HK-2 (cell line): Measurements from ENCODE around the gene SNW1.
"Not testable (repeated sequence)": the region's sequence is repeated elsewhere in the genome, so short reads cannot be mapped to it uniquely, and the experiment has no call there.

Experiments
- DNase-seq: peaks from one replicate; pipeline ENCODE4 v3.0.0-alpha.2; 2018; ENCODE audit not compliant: unreplicated experiment

Gene SNW1

DNA sequence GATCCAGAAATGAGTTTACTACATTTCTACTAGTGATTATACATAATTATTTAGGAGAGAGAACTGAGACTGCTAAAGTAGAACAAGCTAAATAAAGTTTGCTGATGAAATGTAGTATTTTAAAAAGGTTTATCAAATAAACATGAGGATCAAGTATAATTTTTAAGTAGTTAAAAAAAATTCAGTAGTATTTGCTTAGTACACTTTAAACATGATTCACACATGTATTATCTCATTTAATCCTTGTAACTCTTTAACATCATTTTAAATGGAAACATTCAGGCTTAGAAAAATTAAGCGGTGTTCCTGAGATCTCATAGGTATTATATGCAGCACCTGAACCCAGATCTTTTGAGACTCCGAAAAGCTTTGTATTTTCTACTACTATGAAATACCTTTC is 8.7 kb downstream of the SNW1 start:
- DNase-seq, result no peak

DNA sequence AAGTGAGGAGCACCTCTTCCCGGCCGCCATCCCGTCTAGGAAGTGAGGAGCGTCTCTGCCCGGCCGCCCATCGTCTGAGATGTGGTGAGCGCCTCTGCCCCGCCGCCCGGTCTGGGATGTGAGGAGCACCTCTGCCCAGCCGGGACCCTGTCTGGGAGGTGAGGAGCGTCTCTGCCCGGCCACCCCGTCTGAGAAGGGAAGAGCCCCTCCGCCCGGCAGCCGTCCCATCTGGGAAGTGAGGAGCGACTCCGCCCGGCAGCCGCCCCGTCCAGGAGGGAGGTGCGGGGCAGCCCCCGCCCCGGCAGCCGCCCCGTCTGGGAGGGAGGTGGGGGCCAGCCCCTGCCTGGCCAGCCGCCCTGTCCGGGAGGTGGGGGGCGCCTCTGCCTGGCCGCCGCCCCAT is 13.5 kb downstream of the SNW1 start:
- not testable (repeated sequence) for DNase-seq

- DNase-seq, result no peak
Measured at GRCh38 chr14:77746064-77746702, 14.8 kb downstream of the SNW1 start.

GRCh38 chr14:77741438-77741837 is 19.5 kb downstream of the SNW1 start:
- DNase-seq, result no peak

GRCh38 chr14:77738559-77739250 is 22.3 kb downstream of the SNW1 start:
- DNase-seq, result no peak

DNA sequence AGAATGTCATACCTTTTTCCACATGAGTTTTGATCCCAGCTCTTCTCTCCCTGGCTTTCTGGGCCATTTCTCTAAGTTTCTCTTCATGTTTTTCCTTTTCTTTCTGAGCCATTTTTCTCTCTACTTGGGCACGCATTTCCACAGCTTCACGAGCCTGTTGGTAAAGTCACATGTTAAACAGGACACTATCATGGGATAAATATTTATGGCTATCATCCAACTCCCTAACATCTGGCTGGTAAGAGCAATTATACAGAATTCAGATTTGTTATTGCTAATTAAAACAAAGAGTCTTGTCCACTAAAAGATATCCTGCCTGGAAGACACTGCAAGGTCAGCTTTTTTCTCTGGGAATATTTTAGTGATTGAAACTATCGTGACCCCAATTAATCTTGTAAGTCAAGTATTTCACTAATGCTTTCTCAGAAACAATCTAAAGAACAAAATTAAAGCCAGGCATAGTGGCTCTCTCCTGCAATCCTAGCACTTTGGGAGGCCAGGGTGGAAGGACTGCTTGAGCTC is 29.9 kb downstream of the SNW1 start:
- no peak for DNase-seq

DNA sequence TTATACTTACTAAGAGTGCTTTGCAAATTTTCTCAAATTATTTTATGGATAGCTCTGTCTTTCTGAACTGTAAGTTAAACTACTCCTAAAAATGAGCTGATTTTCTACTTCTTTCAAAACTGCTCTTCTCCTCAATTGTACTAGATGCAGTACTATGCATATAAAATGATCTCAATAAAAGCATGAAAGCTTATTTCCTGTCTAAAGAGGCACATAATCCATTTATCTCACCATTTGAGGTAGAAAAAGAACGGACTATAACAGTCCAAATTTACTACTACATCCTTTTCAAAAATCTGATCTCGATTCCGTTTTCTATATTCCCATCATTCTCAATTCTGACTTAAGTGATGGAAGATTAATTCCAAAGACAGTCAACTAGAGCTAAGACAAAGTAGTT is 38.7 kb downstream of the SNW1 start:
- no peak for DNase-seq

DNA sequence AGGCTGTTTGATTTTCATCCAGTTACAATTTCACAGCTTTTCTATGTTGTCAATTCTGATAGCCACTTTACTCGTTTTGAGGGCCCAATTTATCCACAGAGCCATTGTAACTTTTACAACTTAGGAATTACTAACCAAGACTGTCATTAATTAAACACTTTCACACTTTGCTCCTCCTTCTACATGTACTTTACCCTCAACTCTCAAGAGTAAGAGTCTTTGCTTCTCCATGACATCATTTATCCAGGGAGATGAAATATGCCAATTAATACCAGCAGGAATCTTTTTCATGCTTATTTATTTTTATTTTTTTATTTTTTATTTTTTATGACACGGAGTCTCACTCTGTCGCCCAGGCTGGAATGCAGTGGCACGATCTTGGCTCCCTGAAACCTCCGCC is 39.5 kb downstream of the SNW1 start:
- no peak for DNase-seq

DNA sequence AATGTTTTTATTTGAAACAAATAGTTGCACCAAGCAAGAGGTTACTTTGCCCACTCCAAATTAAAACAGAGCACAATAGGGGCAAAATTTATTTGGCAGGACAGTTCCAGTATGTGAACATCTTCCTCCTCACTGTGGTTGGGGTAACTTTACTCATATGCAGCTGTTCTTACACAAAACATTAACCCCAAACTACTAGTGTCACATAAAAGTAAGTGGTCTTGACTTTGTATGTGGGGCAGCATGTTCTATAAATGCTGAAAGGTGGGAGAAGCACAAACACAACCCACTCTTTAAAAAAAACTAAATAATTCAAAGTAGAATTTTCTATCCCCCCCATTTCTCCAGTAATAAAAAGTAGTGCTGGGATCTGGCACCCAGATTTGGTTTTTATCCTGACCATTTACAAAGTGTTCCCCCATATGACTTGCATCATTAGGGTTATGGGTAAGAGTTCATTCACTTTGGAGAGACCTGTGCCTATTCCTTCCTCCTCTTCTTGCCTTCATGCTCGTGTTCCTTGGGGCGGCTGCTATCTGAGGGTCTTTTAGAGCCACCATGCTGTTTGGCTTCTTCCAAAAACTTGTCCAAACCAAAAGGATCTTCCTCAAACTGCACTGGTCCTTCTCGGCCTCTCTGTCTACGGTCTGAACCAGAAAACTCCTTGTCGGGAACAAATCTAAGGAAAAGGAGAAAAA is 43.2 kb downstream of the SNW1 start:
- no peak for DNase-seq

DNA sequence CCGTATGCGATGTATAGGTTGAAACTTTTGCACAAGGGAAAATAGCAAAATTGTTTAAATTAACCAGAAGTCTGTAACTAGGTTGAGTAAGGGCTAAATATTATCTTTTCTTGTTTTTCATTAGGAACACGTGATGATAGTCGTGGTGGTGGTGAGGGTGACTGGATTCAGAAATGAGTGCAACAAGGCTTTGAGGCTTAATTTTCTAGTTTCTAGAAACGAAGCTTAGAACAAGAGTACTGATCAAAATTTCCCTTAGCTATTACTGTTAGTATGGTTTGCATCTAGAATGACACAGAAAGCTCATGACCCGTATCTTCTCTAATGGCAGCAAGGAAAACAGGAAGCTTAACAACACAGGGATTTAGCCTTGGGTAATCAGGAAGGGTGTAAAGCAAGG is 46.0 kb downstream of the SNW1 start:
- DNase-seq, result no peak

DNA sequence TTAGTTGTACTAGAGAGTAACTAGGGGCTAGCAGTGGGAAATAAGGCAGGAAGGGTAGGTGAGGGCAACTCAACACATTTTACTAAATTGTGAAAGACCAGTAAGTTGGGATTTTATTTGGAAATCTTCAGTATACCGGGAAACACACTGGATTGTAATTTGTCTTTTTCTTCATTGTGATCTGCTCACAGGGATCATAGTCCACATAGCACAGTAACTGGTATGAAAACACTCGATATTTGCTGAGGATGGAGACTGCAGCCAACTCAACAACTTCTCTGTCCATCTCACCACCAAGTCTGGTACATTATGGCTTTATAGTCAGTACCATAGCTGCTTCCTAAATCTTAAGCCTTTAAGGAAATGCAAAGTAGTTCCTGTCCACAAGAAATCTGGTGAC is 50.6 kb downstream of the SNW1 start:
- DNase-seq, result no peak

DNA sequence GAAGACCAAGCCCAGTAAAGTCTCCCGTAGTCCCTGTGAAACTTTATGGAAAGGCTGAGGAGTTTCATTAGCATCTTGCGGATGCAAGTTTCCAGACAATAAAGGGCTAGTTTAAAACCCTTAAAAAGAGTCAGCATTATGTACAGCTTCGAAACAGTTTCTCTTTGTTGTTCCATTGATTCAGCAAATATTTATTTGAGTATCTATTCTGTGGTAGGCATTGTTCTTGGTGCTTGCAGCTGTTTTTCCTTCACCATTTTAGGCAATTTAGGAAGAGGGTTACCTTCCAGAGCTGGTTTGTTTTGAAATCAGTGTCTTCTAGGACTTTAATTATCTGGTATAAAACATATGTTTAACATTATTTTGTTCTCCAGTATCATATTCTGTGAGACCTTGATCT is 51.5 kb downstream of the SNW1 start:
- DNase-seq, result no peak

DNA sequence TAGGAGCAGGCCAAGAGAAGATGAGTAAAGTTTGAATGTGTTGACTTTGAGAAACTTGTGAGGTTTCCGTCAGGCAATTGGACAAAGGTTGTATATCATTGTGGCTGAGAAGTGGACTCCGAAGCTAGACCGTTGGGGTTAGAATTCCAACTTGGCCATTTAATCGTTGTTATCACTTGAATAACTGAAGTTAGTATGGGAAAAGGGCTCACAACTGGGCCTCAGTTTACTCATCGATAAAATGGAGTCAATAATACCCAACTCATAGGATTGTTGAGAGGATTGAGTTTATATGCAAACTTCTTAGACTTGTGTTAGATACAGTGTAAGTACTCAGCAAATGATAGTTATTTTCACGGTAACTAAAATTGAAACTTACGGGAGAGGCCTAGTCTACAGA is 52.2 kb downstream of the SNW1 start:
- DNase-seq, result no peak

DNA sequence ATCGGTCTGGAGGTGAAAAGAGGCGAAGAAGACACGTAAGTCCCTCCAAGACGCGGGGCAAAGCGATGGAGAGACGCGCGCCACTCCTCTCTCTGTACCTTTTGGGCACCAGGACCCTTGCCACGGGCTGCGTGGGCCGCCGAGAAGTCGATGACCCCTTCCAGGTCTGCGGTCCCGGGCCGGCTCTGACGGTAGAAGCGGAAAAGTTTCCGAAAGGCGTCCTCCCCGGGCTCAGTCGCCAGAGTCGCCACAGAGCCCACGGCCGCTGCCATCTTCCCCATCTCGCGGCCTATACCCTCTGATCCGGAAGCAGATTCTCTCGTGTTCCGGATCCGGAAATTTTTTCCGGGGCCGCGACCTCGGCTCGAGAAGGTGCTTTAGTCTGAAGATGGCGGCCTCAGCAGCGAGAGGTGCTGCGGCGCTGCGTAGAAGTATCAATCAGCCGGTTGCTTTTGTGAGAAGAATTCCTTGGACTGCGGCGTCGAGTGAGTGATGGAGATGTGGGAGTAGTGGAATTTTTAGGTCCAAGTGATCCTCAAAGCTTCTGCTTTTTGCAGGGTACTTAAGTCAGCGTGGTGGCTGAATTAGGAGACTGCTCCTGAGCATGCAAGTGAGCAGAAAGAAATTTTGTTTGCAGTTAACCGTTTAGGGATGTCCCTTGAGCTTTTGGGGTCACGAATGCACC is 53.1 kb downstream of the SNW1 start, which contains the start of the genes ALKBH1 and SLIRP:
ALKBH1 (minus strand) TSS at position 300 of the 685 bp plus-strand sequence; CDS start at position 281, 19 bp downstream.
SLIRP (plus strand) TSS at position 380 of the 685 bp plus-strand sequence; CDS start at position 389, 9 bp downstream.
- peak; percentile 79 for DNase-seq

DNA sequence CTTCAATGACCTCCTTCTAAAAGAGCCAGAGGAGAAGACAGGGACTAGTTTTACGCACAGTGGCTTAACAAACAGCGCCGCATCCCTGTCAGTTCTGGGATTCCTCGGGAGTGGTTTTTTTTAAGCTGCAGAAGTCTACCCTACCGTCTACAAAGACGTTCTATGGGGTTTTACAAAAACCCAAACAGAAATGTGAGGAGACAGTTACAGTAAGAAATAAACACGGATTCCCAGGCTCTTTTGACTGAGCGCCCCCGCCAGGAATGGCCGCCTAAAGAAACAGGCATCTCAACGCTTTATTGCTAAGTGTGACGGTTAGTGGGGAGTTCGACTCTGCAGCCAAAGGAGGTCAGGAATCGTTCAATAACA is 53.6 kb downstream of the SNW1 start:
- DNase-seq, result peak; percentile 27

GRCh38 chr14:77691259-77691658 is 69.7 kb downstream of the SNW1 start:
- DNase-seq, result no peak

- DNase-seq, result no peak
Measured at GRCh38 chr14:77682158-77682553, 78.8 kb downstream of the SNW1 start.

DNA sequence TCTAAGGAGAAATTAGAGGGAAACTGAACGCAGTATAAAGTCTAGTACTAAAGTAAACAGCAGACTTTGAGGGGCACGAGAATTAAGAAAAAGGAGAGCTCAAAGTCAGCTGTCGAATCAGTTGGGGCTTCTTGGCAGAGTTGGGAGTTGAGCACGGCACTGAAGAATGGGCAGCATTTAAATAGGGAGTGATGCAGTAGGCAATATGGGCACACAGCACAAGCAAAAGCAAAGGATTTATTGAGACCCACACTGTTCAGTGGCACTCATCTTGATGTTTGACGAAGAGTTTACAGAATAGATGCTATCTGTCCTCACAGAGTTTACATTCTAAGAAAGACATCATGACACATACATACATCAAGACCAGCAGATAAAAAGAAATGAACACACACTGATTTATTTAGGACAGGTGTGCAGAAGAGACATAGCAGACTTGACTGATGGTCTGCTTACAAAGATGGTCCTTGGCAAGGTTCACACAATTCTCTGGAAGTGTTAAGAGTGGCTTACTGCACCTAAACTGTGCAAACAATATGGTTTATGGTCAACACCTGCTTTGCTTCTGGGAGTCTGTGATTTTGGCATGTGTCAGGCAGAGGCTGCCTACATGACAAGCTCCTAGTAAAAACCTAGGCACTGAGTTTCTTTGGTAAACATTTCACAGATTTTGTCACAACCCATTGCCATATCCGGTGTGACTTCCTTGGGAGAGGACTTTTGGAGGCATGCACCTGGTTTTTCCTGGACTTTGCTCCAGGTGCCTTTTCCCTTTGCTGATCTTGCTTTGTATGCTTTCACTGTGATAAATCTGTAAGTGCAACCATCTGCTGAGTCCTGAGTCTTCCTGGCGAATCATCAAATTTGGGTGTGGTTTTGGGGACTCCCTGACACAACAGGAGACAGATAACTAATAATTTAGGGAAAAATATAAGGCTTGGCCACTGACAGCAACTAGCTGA is 79.5 kb downstream of the SNW1 start:
- DNase-seq, result no peak

- no peak for DNase-seq
Measured at GRCh38 chr14:77674931-77675330, 86.0 kb downstream of the SNW1 start.

DNA sequence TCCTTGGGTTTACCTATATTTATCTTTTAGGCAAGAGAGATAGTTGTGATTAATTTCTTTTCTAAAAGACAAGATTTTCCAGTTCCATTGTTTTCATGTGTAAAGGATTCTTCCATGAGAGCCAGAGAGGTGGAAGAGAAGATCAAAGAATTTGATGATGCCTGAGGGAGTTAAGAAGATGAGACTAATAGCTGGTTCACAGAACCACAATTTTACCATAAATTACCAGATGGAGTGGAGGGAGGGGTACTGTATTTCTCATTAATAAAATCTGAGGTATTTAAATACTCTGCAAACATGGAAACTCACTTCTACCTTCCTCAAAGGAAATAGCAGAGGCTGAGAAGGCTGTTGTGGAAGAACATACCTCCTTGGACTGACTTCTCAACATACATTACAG is 87.8 kb downstream of the SNW1 start:
- no peak for DNase-seq
